HG03521 (cell line): ENCODE results near the gene MFAP5.
A peak's percentile ranks its signal among the peaks of the same experiment; 100 is the strongest.

ENCODE experiments used
- ATAC-seq: cut with Tn5 transposase; IDR thresholded peaks from one replicate; pipeline ENCODE4 v1.9.1; 2021; ENCODE audit warnings: mild to moderate bottlenecking, moderate library complexity; ENCODE audit not compliant: unreplicated experiment

The MFAP5 gene

GRCh38 chr12:8662593-8662992, at the start of gene MFAP5:
Gene MFAP5, minus strand, starts transcription at chr12:8662826. Its CDS starts 722 bp downstream, at chr12:8662104.
- no peak for ATAC-seq

GRCh38 chr12:8709124-8709830, 46.7 kb upstream of the MFAP5 start:
- no peak for ATAC-seq

- no peak for ATAC-seq
Observed at GRCh38 chr12:8702159-8702558, 39.5 kb upstream of the MFAP5 start.

- ATAC-seq: no peak
Observed at GRCh38 chr12:8701046-8701660, 38.5 kb upstream of the MFAP5 start.

- no peak for ATAC-seq
Observed at GRCh38 chr12:8699714-8700113, 37.1 kb upstream of the MFAP5 start.

- no peak for ATAC-seq
Observed at GRCh38 chr12:8698879-8699278, 36.3 kb upstream of the MFAP5 start.

GRCh38 chr12:8698132-8698851, 35.7 kb upstream of the MFAP5 start:
- ATAC-seq: peak; percentile 29

- peak; percentile 83 for ATAC-seq
Observed at GRCh38 chr12:8697476-8698131, 35.0 kb upstream of the MFAP5 start, which contains the start of gene RIMKLB. Gene RIMKLB, plus strand, starts transcription at chr12:8697991. Its CDS starts 15,876 bp downstream, at chr12:8713867.

- peak; percentile 18 for ATAC-seq
Observed at GRCh38 chr12:8697120-8697475, 34.5 kb upstream of the MFAP5 start.

- no peak for ATAC-seq
Observed at GRCh38 chr12:8696442-8697090, 33.9 kb upstream of the MFAP5 start.

- no peak for ATAC-seq
Observed at GRCh38 chr12:8695116-8695515, 32.5 kb upstream of the MFAP5 start.

- ATAC-seq: no peak
Observed at GRCh38 chr12:8692573-8692972, 29.9 kb upstream of the MFAP5 start.

- no peak for ATAC-seq
Observed at GRCh38 chr12:8689681-8690080, 27.1 kb upstream of the MFAP5 start.

GRCh38 chr12:8687846-8688601, 25.4 kb upstream of the MFAP5 start:
- ATAC-seq: no peak

- no peak for ATAC-seq
Observed at GRCh38 chr12:8685051-8685450, 22.4 kb upstream of the MFAP5 start.

- no peak for ATAC-seq
Observed at GRCh38 chr12:8681129-8681884, 18.7 kb upstream of the MFAP5 start.

- ATAC-seq: no peak
Observed at GRCh38 chr12:8680533-8680932, 17.9 kb upstream of the MFAP5 start.

- ATAC-seq: no peak
Observed at GRCh38 chr12:8678661-8679111, 16.1 kb upstream of the MFAP5 start.

- no peak for ATAC-seq
Observed at GRCh38 chr12:8677362-8677761, 14.7 kb upstream of the MFAP5 start.
